Measurements from ENCODE around the gene FUT9.

The FUT9 gene

DNA sequence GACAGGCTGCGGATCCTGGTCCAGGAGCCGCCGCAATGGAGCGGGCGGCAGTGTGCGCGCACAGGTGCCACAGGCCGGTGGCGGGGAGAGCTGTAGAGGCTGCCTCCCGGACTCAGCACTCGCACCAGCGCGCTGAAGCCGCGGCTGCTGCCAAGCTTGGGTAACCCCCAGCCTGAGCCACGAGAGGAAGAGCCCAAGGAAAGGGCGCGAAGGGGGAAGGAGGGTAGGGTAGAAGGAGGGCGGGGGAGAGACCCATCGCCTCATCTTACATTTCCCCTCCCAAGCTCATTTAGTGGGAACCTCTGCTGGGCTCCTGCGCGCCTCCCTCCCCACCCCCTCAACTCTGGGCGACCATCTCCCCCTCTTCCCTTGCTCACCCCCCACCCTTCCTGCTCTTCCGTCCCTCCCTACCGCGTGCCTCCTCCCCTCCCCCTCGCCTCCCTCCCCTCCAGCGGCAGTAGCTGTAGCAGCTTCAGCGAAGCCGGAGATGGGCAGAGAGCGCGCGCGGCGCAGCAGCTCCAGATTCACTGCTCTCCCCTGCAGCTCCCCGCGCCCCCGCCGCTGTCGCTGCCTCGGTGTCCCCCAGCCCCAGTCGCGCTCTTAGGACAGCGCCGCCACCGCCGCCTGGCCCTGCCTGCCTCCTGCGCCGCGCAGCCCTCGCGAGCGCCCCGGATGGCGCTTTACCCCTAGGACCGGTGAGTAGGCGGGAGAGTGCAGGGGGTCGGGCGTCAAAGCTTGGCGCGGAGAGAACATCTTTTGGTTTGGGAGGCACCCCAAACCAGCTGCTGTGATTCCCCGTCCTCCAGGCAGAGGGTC, at the start of gene FUT9:
TSS of gene FUT9 (plus strand) at position 457 of the 816 bp plus-strand sequence. CDS start 187,182 bp downstream, outside the sequence.
- DNase-seq (ENCODE audit: low read depth): no peak

- DNase-seq (ENCODE audit: low read depth): no peak
These were observed 48.2 kb upstream of the FUT9 start for GRCh38 chr6:95967594-95967993.

GRCh38 chr6:95973976-95974375, 41.8 kb upstream of the FUT9 start:
- DNase-seq (ENCODE audit: low read depth): no peak

- DNase-seq (ENCODE audit: low read depth): no peak
These were observed 37.5 kb upstream of the FUT9 start for GRCh38 chr6:95978230-95978629.

GRCh38 chr6:95991906-95992305, 23.9 kb upstream of the FUT9 start:
- DNase-seq (ENCODE audit: low read depth): no peak

DNA sequence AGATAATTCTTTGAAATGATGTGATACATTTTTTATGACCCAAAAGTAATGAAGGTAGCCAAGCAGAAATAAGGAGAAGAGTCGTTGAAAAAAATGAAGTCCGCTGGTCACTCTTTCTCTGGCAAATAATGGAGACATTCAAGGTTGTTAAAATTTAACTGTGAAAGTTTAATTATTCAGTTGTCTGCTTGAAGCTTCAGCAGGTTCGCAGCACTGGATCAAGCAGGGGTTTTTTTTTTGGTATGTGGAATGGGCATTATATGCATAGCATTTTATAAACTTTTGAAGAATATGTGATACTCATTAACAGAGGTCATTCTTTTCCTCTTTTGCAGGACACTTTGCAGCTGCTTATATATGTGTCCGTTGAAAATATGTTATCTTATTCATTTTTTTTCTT, 21.6 kb upstream of the FUT9 start:
- DNase-seq (ENCODE audit: low read depth): no peak

- no peak for DNase-seq (ENCODE audit: low read depth)
These were observed 17.6 kb upstream of the FUT9 start for GRCh38 chr6:95998133-95998532.

GRCh38 chr6:96001891-96002575, 13.7 kb upstream of the FUT9 start:
- DNase-seq (ENCODE audit: low read depth): no peak

DNA sequence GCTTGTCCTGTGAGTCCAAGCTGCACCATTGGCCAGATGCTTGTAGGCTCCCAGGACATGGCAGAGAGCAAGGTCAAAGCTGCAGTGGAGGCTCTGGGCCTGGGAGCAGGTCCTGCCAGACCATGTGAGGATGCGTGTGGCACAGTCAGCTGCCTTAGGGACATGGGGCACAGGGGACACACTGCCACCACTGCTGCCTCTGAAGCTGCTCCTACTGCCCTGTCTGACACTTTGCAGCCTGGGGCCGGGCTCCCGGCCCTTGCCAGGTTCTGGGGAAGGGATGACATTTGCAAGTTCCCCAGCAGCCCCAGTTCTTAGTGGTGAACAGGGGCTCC, 13.2 kb upstream of the FUT9 start:
- DNase-seq (ENCODE audit: low read depth): no peak

- DNase-seq (ENCODE audit: low read depth): no peak
These were observed 12.9 kb upstream of the FUT9 start for GRCh38 chr6:96002912-96003311.

- DNase-seq (ENCODE audit: low read depth): no peak
These were observed 8.1 kb upstream of the FUT9 start for GRCh38 chr6:96007663-96008062.

DNA sequence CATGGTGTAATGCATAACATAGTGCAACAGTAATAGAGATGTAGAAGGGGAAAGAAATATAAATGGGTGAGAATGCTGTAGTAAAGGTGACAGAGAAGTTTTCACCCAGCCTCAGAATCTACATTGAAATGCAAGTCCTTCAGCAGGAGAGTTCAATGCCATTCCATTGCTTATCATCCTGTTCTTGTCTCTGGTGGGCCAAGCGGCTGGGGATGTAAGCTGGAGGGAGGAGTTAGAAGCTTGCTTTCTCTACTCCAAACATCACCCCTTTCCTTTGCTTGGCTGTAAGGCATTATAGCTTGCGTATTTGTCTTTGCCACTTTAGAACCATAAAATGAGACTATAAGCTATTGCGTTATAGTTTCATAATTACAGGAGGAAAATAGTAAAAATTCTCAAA, 2.2 kb upstream of the FUT9 start:
- DNase-seq (ENCODE audit: low read depth): no peak

DNA sequence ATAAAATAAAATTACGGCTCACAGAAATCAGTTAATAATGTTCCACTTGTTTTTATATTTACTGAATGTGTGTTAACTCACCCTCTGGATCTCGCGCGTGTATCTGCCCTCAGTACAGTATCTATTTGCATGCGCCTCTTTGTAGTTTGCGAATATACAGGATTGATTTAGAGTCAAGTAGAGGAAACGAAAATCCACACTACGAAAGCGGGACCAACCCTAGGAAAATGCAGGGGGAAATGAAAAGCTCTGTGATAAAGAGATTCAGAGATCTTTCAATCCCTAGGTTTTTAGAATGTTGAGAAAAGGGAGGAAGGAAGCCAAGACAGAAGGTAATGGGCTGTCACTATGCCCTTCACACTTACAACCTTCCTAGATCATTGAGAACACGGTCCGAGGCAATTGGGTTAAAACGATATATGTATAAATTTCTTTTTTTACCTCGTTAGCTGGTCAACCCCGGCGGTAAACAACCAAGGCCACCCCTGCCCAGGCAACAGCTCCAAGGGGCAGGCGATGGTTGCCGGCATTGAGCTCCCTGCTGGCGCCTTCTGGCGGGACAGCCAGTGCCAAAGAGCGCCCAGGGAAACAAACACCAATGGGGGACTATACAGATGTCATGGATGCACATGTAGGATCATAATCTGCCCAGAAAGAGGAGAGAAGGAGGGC, 792 bp upstream of the FUT9 start:
- no peak for DNase-seq (ENCODE audit: low read depth)

DNA sequence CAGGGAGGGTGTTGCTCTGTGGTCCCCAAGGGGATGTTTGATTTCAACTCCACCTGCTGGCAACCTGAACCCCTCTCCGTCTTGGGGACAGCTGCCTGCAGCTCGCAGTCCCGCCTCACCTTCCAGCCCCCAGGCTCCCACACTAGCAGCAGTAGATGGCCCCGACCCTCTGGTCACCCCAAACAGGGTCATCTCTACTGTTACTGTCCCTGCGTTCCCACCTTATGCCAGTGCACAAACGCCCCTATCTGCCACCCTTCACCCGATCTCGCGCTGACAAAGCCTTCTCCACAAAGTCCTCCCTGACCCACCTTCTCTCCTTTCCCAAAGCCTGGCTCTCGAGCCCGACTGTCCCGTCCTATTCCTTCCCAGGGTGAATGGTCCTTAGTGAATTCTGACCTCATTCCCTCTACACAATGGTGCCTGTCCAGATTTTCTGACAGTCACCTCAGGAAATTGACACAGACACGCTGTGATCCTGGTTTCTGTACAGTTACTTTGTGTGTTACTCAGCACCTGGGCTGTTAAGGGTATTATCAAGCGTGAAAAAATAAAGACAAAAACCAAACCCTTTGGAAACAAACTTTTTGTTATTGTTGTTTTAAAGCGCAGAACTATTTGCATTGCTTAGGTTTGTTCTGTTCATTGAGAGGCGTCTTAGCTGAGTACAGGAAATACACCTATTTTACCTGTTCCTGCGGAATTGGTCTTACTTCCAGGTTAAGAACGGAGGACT, 728 bp downstream of the FUT9 start:
- no peak for DNase-seq (ENCODE audit: low read depth)

DNA sequence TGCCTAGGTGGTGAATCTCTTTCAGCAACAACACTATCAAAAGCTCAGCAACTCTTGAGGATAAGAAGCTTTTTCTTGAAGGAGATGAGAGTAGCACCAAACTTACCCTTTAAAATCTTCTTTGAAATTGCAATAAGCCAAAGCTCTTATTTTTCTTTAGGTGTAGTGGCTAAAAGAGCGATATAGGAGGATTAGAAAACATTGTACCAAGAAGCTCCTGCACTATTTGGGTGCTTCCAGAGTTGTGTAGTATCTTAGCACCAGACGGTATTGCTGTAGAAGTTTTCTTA, 1.2 kb downstream of the FUT9 start:
- no peak for DNase-seq (ENCODE audit: low read depth)

DNA sequence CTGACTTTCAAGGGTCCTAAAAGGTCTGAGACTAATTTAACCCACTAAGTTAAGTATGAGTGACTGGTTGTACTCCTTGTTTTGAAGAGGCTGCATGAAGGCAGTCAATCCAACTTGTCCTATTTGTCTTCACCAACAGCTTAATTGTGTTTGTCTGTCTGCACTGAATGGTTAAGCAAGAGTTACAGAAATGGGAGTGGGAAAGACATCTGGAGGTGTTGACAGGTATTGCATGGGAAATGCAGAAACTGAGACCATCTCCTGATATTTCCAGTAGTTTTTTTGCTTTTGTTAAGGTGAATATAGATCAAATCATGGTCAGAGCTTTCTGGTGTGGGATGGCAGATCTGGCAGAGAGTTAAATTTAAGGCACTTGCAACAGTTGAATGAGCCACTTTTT, 6.5 kb downstream of the FUT9 start:
- no peak for DNase-seq (ENCODE audit: low read depth)

GRCh38 chr6:96032661-96033060, 16.9 kb downstream of the FUT9 start:
- DNase-seq (ENCODE audit: low read depth): no peak

DNA sequence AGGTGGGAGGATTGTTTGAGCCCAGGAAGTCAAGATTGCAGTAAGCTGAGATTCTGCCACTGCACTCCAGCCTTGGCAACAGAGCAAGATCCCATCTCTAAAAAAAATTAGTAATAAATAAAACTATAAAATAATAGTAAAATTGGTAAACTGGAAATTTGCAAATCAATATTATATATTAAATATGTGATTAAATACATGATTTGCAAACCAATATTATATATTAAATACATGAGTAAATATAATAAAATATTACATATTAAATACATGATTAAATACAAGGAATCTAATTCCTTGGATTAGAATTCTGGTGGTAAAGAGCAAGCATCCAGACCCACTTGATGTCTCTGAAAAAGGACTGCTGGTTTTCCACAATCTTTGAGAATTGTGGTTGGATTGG, 35.8 kb downstream of the FUT9 start:
- no peak for DNase-seq (ENCODE audit: low read depth)

DNA sequence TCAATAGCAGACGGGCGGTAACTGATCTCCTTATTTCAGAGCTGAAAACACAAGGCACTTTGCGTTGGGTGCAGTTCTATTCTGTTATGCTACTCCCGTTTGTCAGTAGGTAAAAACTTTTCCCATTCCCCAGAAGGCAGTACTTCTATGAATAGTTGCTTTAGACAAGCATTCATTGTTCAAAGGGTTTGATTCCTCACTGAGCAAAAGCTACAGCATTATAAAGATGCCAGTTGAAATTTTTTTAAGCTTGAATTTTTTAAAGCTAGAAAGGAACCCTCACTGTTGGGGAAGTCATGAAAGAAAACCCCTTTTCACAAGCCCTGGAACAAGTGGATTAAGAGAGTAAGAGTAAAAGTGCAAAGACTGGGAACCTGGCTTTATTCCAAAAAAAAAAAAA, 42.3 kb downstream of the FUT9 start:
- no peak for DNase-seq (ENCODE audit: low read depth)

GRCh38 chr6:96059586-96059985, 43.8 kb downstream of the FUT9 start:
- DNase-seq (ENCODE audit: low read depth): no peak

DNA sequence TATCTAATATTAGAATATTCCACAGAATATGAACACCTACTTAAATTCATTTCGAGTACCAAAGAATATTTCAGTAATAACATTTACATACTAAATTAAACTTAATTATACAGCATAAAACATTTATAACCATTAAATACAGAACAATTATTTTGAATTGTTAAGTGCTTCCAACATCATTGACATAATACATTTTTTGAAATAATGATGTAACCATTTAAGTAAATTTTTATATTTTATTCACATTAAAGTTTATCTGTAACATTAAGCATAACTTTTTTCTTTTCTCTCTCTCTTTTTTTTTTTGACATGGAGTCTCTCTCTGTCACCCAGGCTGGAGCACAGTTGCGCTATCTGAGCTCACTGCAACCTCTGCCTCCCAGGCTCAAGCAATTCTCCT, 44.5 kb downstream of the FUT9 start:
- DNase-seq (ENCODE audit: low read depth): no peak

GRCh38 chr6:96065213-96065612, 49.4 kb downstream of the FUT9 start:
- DNase-seq (ENCODE audit: low read depth): no peak

DNA sequence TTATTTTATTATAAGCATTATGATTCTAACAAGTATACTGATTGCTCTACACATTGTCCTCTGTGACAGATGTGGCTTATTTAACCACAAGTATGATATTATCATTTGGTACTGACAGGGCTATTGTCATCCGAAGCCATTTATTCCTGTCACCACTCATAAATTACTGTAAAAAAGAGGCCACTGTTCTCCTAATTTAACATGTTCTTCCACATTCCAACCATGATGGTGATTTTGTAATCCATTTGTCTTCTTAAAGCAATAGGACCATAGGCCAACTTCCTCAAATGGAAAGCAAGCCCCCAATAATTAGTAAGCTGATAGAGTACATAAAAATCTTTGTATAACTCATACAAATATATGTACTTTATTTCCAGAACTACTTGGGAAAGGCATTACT, 50.6 kb downstream of the FUT9 start:
- no peak for DNase-seq (ENCODE audit: low read depth)
